HL-60/S4 treated with phorbol 12-myristate 13-acetate at 8.2 ng/mL for 4 days and 3 days (cell line): ENCODE data around the gene ARL6IP1.
"Not testable (repeated sequence)": the region's sequence is repeated elsewhere in the genome, so short reads cannot be mapped to it uniquely, and the experiment has no call there.

Source experiments
- in situ Hi-C: fragments of 300-500 bp; cut with MboI; formaldehyde crosslinking; loops from 2 replicates; pipeline ENCODE4 v1.15.0; 2022; ENCODE audit warnings: low sequenced_read_pairs

The ARL6IP1 gene

DNA sequence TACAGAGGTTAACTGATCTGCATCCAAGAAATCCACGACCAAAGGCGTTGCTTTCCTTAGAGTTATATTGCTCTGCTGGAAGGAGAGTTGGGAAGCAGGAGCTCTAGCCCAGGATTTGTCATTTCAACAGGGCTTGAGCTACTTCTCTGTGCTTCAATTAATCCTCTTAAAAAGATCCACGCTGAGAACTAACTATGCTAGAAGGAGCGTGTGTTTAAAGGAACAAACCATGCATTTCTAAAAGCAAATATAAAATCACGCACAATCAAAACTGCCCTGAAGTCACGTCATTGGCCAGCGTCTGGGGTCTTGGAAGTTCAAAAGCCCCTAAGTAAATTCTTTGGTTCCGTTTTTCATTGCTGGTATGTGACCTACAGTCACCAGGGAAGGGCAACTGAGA lies 1.1 kb downstream of the ARL6IP1 start:
- in situ Hi-C loops = no loop called here

DNA sequence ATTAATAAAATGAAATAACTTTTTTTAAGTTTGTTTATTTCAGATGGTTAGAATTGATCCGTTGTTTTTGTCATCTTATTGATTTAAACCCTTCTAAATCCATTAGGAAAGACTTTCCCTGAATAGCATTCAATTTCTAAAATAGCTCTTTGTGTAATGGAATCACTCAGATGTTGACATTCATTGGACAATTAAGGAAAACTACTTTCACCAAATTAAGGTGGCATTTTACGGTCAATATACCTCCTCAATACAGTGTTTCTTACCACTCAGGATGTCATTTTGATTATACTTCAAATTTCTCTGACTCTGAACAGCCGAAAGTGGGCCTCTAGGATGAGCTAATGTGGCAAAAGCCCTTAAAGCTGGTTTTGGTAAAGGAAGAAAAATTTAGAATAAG lies 1.8 kb downstream of the ARL6IP1 start:
- in situ Hi-C loops = no loop called here

DNA sequence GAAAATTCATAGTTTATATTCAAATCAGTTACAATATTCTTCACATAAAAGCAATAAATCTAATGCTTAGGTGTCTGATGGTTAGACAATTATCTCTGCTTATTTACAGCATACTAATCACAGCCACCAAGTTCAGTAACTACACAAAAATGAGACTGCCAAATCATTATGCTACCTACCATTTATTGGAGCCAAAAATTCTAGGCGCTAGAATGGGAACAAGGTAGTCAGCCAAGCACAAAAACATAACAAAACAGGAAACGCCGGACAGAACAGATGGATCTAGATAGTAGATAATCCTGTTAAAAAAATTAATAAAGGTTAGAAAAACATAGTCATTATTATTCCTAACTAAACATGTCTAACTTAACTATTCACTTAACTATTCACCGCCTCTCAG lies 3.6 kb downstream of the ARL6IP1 start:
- in situ Hi-C loops = no loop called here

DNA sequence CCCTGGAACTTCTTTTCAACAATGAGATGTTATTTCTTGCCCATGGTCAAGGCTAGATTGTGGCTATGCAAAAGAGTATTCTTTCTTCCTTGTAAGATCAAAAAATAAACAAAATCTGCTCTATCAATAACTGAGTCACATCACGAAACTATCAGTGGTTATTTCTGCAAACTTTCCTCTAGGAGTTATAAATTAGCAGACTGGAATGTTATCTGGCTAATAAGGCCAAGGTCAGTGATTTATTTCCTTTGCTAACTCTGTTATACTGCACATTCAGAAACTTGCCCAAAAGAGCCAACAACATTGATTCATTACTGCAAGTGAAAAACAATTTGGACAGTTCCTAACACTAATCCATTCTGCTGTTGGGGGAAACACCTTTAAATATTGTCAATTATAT lies 5.0 kb downstream of the ARL6IP1 start:
- in situ Hi-C loops = no loop called here

DNA sequence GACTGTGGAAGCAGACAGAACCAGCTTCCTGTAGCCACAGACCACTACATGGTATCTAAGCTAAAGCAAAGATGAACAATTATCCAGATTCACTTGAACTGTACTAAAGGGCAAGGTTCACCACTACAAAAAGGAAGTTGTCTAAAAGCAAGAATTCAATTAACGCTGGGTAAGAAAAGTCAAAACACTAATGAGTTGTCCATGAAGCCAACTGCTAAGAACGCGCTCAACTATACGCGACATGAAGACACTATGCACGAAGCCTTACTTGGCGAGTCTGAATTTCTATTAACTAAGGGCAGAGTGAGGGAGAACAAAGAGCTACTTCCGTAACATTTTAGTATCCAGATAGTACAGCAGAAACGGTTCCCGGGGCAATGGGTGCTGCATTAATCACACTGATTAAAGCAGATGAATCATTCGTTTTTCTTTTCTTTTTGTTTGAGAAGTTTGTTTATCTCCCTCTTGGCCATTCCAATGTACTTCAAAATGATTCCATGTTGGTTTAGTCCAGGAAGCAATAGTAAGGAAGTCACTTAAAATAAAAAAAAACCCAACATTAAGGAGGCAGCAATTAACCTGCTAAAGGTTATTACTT lies 8.4 kb downstream of the ARL6IP1 start:
- in situ Hi-C loops = no loop called here

DNA sequence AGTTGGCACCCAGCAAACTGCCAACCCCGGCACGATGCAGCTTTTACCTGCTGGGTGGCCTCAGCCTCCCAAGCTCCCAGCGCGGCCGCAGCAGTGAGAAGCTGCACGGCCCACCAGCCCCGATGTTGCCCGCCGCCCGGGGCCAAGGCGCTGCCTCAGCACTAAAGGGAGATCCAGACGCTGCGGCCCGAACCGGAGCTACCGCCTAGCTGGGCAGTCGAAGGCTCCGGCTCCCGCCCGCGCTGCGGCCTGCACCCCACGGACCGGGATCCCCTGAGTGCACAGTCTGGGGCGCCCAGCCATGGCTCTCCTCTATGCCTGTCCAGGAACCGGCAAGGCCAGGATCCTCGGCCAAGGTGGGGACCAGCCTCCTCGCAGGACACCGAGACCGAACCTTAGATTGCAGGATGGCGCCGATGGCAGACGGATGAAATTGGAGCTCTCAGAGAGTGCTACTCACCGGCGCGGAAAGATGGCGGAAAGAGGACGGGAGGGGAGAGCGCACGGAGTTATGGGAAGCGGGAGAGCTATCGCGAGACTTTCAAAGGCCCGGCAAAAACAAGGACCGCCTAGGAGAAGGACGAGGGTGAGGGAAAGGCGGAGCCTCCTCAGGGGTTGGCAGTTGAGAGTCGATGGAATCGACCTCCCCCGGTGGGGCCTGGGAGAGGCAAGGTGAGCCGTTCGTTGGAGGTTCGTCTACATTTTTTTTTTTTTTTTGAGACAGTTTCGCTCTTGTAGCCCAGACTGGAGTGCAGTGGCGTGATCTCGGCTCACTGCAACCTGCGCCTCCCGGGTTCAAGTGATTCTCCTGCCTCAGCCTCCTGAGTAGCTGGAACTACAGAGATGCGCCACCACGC lies 11.3 kb downstream of the ARL6IP1 start, which contains the start of gene RPS15A:
TSS of gene RPS15A (minus strand) at position 485 of the 857 bp plus-strand sequence. CDS start 1,221 bp downstream, outside the sequence.
- in situ Hi-C loops = no loop called here

DNA sequence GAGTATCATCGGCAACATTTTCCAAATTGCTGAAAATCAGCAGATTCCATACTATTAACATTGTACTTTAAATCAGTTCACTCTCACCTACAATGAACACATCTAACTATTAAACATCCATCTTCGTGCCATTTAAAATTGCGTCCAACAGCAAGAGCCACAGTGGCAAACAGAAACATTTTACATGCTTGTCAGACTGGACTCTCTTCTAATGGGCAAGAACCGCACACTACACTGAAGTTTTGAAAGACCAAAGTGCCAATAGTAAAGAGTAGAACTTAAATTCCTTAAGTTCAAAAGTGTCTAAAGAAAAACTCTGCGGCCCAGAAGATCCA lies 11.9 kb downstream of the ARL6IP1 start:
- in situ Hi-C loops = no loop called here

DNA sequence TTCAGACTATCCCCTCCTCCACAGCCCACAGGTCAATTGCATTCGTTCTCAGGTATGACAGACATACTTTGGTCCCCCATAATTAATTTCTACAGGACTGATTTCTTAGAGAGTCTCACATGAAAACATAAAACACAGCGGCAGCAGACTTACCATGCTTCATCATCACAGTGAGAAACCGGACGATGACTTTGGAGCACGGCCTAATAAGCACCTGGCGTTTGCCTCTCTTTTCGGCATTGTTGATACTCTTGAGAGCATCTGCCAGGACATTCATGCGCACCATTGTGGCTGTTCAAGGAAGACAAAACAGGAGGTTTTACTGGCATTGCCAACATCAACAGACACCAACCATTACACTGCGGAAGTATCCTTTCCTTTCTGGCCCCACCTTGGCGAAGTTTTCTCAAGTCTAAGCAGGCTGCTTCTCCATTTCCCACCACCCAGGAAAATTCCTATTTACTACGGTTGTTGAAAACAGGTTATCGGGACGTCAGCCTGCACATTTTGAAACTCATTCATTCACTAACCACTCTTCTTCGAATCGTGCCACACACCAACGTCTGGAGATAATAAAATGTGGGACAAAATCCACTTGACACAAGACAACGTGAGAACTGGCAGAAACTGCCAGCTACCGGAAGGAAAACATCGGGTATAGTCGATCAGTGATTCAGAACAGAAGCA lies 12.4 kb downstream of the ARL6IP1 start:
- in situ Hi-C loops = no loop called here

DNA sequence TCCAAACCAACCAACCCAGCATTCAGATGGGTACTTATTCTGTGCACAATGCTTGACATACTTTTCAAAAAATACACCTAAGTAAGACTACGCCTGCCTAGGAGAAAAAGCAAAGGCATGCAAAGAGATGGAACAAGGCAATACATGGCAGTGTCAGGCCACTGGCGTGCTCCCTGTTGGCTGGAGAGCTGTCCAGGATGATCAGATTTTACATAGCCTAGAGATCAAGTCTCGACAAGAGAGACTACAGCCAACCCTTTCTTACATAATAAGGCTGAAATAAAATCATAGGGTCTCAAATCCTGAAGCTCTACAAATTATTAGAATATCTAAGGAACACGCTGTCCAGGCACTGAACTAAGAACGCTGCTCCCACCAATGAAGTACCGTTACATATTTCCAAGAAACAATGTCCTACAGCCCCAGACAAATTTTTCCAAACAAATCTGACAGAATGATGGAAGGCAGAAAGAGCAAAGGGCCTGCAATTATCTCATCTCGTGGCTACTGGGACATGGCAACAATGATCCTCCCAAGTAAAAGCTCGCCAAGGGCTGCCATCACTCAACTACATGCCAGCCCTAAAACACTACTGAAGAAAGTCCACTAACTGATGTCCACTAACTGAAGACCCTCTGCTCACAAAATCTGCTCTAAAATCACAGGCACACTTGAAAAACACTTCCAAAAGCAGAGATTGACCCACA lies 16.3 kb downstream of the ARL6IP1 start:
- in situ Hi-C loops = no loop called here

DNA sequence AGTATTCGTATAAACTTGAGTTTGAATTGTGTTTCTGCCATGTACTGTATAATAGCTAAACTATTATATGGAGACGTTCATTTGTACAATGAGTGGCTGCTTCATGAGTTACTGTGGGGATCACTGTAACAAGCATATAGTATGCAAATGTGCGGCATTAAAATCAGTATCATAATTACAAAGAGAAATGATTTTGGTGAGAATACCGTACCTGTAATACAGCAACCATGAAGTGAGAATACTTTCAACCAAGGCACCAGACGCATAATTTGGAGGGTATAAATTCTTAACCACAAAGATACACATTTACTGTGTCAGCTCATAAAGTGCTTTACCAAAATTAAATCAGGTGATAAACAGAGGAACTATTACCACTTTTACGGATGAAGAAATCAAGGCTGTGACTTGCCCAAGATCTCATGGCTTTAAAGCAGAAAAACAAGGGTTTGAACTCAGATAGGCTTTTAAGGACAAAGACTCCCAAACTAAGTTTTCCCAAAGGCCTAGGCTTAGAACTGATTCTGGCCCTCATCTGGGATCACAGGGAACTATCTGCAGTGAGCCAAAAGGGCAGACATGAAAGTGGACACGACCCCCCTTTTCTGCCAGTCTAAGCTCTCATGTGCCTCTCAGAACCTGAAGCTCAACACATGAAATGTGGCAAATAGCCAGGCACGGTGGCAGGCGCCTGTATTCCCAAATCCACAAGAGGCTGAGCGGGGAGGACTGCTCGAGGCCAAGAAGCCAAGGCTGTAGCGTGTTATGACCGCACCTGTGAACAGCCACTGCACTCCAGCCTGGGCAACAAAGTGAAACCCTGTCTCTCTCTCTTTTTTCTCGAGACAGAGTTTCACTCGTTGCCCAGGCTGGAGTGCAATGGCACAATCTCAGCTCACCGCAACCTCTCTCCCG lies 17.7 kb downstream of the ARL6IP1 start:
- in situ Hi-C loops = no loop called here

DNA sequence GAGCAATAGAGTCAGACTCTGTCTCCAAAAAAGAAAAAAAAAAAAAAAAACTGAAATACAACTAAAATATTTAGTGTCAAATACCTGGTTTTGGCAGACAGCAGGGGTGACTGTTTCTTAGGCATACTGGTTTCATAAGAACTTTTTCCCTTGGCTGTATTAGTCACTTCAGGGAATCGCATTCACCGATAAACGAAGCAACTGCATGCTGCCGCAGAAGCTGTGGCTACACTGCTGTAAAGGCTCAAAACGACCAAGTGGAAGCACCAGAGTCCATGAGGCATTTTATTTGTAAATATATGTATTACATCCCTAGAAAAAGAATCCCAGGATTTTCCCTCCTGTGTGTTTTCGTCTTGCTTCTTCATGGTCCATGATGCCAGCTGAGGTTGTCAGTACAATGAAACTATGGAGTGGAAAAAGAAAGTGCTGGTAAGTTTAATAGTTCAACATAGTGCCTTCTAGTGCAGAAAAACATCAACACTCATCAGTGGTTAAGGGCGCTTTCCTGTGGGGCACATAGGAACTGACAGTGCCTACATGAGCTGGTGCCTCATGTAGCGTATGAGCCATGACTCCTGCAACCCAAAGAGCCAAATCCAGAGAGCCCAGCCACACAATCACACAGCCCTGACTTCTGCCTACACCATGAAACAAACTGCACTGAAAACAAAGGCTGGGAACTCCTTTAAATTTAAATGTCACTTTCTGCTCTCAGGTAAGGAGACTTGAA lies 18.5 kb downstream of the ARL6IP1 start:
- in situ Hi-C loops = no loop called here

DNA sequence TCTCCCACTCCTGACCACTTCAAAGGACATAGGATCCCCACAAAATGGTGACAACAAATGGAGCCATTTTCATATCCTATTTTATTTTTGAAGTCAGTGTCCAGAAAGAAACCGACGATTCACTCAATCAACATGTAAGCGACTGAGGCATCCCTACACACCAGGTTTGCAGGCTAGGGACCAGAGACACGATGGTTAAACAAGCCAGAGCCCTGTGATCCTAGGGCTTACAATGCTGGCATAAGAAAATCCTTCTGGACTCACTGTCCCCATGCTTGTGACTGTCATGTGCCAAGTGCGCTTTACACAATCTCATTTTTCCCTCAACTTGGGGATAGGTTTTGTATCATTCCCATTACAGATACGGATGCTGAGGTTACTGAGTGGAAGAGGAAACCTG lies 20.1 kb downstream of the ARL6IP1 start:
- in situ Hi-C loops = not testable (repeated sequence)

DNA sequence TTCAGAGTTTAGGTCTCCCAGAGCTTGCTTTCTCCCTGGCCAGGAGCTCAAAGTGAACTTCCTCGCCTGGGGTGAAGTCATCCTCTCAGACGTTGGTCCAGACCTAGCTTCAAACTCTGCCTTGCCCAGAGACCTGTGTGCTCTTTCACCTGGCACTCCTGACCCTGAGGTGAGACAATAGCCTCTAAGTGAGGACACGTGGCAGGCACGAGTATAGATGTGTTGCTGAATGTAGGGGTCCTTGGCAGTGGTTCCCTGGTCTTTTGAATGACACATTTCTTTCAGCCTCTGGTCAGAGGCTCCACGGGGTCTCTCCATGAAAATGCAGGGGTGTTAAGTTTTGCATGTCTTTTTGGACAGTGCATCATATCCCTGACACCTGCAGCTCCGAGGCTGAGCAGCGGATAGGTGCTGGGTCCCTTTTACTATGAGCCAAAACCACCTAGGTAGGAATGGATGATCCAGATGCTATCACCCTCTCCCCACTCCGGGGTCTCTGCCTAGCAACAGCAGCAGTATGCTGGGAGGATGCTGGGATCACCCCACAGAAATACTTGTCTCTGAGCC lies 20.8 kb downstream of the ARL6IP1 start:
- in situ Hi-C loops = not testable (repeated sequence)

DNA sequence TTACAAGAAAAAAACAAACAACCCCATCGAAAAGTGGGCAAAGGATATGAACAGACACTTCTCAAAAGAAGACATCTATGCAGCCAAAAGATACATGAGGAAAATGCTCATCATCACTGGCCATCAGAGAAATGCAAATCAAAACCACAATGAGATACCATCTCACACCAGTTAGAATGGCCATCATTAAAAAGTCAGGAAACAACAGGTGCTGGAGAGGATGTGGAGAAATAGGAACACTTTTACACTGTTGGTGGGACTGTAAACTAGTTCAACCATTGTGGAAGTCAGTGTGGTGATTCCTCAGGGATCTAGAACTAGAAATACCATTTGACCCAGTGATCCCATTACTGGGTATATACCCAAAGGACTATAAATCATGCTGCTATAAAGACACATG lies 23.7 kb downstream of the ARL6IP1 start:
- in situ Hi-C loops = not testable (repeated sequence)

DNA sequence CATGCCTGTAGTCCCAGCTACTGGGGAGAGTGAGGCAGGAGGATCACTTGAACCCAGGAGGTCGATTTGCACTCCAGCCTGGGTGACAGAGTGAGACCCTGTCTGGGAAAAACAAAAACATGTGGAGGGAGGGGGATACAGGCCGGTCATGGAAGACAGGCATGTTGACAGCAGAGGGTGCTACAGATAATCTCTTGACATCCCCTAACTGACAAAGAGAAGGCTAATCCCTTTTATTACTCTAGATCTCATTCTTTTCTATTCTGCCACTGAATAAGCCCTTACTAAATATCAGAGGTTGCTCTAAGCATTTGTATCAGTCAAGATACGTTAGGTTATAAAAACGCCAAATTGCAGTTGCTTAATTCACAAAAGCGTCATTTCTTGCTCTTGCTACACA lies 25.0 kb downstream of the ARL6IP1 start:
- in situ Hi-C loops = not testable (repeated sequence)

DNA sequence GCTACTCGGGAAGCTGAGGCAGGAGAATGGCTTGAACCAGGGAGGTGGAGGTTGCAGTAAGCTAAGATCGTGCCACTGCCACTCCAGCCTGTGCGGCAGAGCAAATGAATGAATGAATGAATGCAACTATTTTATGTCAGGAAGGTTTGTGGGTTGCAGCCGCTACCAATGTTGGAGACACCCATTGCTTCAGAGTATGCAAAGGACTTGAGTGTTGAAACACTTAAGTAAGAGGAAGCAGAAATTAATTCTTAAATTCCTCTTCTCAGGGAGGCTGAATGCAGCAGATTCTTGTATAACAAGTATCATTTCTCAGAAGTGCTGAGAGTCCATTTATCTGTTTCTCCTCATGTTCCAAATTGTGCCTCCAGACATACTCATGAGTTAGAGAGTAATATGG lies 26.7 kb downstream of the ARL6IP1 start:
- in situ Hi-C loops = not testable (repeated sequence)

DNA sequence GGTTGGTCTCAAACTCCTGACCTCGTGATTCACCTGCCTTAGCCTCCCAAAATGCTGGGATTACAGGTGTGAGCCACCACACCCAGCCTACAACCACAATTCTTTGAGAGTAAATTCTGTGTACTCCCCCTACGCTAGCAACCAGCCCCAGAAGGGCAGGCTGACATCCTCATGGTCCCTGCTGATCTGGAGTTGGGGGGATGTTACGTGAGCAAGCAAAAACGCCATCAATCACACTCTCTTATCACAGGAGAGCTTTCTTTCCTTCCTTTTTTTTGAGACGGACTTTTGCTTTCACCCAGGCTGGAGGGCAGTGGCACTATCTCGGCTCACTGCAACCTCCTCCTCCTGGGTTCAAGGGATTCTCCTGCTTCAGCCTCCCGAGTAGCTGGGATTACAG lies 29.2 kb downstream of the ARL6IP1 start:
- in situ Hi-C loops = not testable (repeated sequence)

DNA sequence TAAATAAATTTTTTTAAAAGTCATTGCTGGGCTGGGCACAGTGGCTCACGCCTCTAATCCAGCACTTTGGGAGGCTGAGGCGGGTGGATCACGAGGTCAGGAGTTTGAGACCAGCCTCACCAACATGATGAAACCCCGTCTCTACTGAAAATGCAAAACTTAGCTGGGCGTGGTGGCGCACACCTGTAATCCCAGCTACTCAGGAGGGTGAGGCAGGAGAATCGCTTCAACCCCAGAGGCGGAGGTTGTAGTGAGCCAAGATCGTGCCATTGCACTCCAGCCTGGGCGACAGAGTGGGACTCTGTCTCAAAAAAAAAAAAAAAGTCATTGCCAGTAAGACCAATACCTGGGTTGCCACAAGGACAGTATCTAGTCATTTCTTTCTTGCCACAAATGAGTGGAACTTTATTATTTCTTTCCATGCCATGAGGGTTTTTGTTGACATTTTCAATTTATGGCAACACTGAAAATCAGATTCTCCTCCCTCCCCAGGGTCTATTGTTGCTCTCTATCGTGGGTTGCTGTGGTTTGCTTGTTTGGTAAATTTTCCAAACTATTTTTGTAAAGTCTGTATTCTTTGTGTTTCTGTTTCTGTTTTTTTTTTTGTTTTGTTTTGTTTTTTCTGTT lies 30.9 kb downstream of the ARL6IP1 start:
- in situ Hi-C loops = not testable (repeated sequence)

DNA sequence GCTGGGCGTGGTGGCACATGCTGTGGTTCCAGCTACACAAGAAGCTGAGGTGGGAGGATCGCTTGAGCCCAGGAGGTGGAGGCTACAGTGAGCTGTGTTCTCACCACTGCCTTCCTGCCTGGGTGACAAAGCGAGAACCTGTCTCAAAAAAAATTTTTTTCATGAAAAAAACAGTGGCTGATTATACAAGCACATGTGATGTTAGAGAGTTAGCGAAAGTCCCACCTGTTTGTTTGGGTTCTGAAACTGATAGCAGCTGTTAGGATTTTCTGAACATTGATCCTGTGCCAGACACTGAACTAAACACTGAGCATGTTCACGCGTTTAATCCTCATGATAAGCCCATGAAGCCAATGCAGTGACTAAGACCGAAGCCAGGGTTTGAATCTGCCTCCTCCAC lies 34.1 kb downstream of the ARL6IP1 start:
- in situ Hi-C loops = not testable (repeated sequence)
